Measurements from ENCODE around the gene SLC25A4.
A peak's percentile ranks its signal among the peaks of the same experiment; 100 is the strongest.

SLC25A4 gene

DNA sequence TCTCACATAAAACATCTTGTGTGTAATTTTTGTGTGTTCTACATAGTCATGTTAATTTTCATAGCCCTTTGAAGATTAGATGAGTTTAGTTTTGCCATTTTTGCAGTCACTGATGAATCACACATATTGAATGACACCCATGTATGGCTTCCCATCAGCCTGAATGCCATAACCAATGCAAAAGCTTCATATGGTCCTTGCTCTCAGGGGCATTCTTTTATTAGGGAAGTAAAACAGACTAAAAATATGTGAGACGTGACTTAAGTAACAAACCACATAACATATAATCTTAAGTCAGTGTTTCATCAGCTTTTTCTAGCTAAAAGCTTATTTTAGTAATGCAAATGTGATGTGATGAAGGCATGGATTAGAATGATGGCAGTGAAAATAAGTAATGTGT lies 8.2 kb downstream of the SLC25A4 start:
- in situ Hi-C loops (cut with MboI; ENCODE audit: low pct_unique_long_range_greater_than_20kb, low sequenced_read_pairs, unreplicated experiment) = no loop called here
- TF ChIP-seq, protein P1, sequence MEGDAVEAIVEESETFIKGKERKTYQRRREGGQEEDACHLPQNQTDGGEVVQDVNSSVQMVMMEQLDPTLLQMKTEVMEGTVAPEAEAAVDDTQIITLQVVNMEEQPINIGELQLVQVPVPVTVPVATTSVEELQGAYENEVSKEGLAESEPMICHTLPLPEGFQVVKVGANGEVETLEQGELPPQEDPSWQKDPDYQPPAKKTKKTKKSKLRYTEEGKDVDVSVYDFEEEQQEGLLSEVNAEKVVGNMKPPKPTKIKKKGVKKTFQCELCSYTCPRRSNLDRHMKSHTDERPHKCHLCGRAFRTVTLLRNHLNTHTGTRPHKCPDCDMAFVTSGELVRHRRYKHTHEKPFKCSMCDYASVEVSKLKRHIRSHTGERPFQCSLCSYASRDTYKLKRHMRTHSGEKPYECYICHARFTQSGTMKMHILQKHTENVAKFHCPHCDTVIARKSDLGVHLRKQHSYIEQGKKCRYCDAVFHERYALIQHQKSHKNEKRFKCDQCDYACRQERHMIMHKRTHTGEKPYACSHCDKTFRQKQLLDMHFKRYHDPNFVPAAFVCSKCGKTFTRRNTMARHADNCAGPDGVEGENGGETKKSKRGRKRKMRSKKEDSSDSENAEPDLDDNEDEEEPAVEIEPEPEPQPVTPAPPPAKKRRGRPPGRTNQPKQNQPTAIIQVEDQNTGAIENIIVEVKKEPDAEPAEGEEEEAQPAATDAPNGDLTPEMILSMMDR (IDR thresholded peaks at IDR 0.05; ENCODE audit: extremely low read depth, insufficient read depth, missing control alignments) = no peak
- no peak for DNase-seq (ENCODE audit: low spot score)

DNA sequence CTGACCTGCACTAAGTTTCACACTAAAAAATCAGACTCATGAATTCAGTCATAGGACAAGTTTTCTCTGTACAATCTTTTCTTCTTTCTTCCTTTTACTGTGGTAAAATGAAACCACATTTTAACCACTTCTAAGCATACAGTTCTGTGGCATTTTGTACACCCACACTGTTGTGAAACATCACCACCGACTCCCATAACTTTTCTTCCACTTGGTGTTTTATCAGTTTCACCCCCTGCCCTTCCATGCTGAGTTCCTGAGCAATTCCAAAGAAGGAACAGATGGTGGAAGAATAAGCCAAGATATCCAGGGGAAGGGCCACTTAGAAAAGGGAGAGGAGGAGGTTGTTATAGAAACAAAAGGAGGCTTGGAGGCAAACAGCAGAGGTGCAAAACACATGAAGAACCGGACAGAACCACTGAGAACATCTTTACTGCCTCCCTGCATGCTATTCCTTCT lies 22.6 kb downstream of the SLC25A4 start:
- in situ Hi-C loops (cut with MboI; ENCODE audit: low pct_unique_long_range_greater_than_20kb, low sequenced_read_pairs, unreplicated experiment) = no loop called here

GRCh38 chr4:185167234-185167633 lies 24.2 kb downstream of the SLC25A4 start:
- in situ Hi-C loops (cut with MboI; ENCODE audit: low pct_unique_long_range_greater_than_20kb, low sequenced_read_pairs, unreplicated experiment) = no loop called here
- DNase-seq (ENCODE audit: low spot score) = no peak

More for the DNA sequence above, 22.6 kb downstream of the SLC25A4 start:
- DNase-seq (ENCODE audit: low spot score) = peak; percentile 47
- TF ChIP-seq, protein P1 (IDR thresholded peaks at IDR 0.05; ENCODE audit: extremely low read depth, insufficient read depth, missing control alignments) = no peak

DNA sequence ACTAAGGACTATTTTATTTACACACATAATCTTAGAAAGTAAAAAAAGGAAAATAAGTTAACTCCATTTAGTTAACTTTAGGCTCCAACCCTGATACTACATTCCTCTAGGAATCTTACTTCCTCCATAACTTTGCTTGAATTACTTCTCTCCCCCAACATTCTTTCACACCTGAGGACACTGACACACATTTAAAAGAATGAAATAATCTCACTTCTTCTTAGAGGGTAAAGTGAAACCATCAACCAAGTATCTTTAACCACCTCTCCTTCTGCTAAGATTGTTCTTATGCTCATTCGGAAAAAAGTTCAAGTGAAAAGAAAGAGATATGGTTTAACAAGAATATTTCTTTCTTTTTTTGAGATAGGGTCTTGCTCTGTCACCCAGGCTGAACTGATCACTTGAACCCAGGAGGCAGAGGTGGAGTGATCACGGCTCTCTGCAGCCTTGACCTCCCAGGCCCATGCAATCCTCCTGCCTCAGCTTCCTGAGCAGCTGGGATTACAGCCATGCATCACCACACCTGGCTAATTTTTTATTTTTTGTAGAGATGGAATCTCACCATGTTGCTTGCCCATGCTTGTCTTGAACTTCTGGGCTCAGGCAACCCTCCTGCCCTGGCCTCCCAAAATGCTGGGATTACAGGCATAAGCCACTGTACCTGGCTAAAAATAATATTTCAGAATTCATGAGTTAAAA lies 28.5 kb downstream of the SLC25A4 start:
- in situ Hi-C loops (cut with MboI; ENCODE audit: low pct_unique_long_range_greater_than_20kb, low sequenced_read_pairs, unreplicated experiment) = no loop called here
- no peak for DNase-seq (ENCODE audit: low spot score)
- TF ChIP-seq, protein P1 (IDR thresholded peaks at IDR 0.05; ENCODE audit: extremely low read depth, insufficient read depth, missing control alignments) = no peak

More at GRCh38 chr4:185167234-185167633, 24.2 kb downstream of the SLC25A4 start:
- TF ChIP-seq, protein P1 (IDR thresholded peaks at IDR 0.05; ENCODE audit: extremely low read depth, insufficient read depth, missing control alignments) = no peak

DNA sequence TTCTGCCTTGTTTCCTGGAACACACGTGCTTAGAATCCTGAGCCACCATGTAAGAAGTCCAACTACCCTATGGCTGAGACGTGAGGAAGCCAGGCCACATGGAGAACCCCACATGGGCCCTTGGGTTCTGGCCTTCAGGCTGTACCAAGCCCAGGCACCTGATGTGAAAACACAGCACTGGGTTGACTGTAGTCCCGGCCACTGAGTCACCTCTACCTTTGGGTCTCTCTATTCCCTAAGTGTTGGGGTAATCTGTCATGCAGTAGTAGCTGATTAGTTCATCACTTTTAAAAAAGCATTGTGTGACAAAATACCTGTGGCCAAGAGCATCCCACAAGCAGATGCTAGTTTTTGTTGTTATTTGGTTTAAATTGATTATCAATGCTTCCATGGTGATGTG lies 36.4 kb downstream of the SLC25A4 start:
- TF ChIP-seq, protein P1 (IDR thresholded peaks at IDR 0.05; ENCODE audit: extremely low read depth, insufficient read depth, missing control alignments) = no peak
- in situ Hi-C loops (cut with MboI; ENCODE audit: low pct_unique_long_range_greater_than_20kb, low sequenced_read_pairs, unreplicated experiment) = no loop called here
- DNase-seq (ENCODE audit: low spot score) = no peak

- in situ Hi-C loops (cut with MboI; ENCODE audit: low pct_unique_long_range_greater_than_20kb, low sequenced_read_pairs, unreplicated experiment) = no loop called here
- TF ChIP-seq, protein P1 (IDR thresholded peaks at IDR 0.05; ENCODE audit: extremely low read depth, insufficient read depth, missing control alignments) = no peak
- no peak for DNase-seq (ENCODE audit: low spot score)
These were observed 39.2 kb downstream of the SLC25A4 start for GRCh38 chr4:185182239-185182638.
